Mesendoderm (in vitro differentiated cells): ENCODE results near the gene TATDN3.
A peak's percentile ranks its signal among the peaks of the same experiment; 100 is the strongest.

ENCODE experiments used
- DNase-seq: peaks from one replicate; pipeline ENCODE4 v3.0.0; 2013
- H2AK5ac ChIP-seq: 2 replicates; pipeline ENCODE4 v1.6.1; 2013; ENCODE audit warnings: low read length, inconsistent platforms
- H2BK120ac ChIP-seq: 2 replicates; pipeline ENCODE4 v1.6.1; 2013; ENCODE audit warnings: low read depth, mild to moderate bottlenecking, low read length, moderate library complexity, mixed read lengths
- H2BK15ac ChIP-seq: replicated peaks from 2 replicates; pipeline ENCODE4 v1.6.1; 2013; ENCODE audit warnings: low read depth, mild to moderate bottlenecking, moderate library complexity
- H2BK5ac ChIP-seq: 2 replicates; pipeline ENCODE4 v1.6.1; 2013; ENCODE audit warnings: low read length, inconsistent platforms
- H3K18ac ChIP-seq: 2 replicates; pipeline ENCODE4 v1.6.1; 2013; ENCODE audit warnings: mild to moderate bottlenecking, low read length, mixed read lengths
- H3K23ac ChIP-seq: one replicate; pipeline ENCODE4 v1.6.1; 2013; ENCODE audit warnings: low read length
- H3K27ac ChIP-seq: 2 replicates; pipeline ENCODE4 v1.5.1; 2013; ENCODE audit warnings: low read depth, mild to moderate bottlenecking, inconsistent platforms, low read length, moderate library complexity
- H3K27me3 ChIP-seq: 2 replicates; pipeline ENCODE4 v1.6.1; 2013; ENCODE audit warnings: low read length, control low read depth, mild to moderate bottlenecking, inconsistent platforms; ENCODE audit not compliant: insufficient read depth, poor library complexity
- H3K36me3 ChIP-seq: 2 replicates; pipeline ENCODE4 v1.6.1; 2013; ENCODE audit warnings: low read length, inconsistent platforms; ENCODE audit not compliant: control insufficient read depth, insufficient read depth
- H3K4ac ChIP-seq: one replicate; pipeline ENCODE4 v1.6.1; 2013; ENCODE audit warnings: low read depth, mild to moderate bottlenecking, low read length, moderate library complexity
- H3K4me1 ChIP-seq: 2 replicates; pipeline ENCODE4 v1.6.1; 2013; ENCODE audit warnings: low read depth, low read length, inconsistent platforms; ENCODE audit not compliant: control insufficient read depth
- H3K4me2 ChIP-seq: 2 replicates; pipeline ENCODE4 v1.6.1; 2013; ENCODE audit warnings: low read length
- H3K4me3 ChIP-seq: 2 replicates; pipeline ENCODE4 v1.5.1; 2013; ENCODE audit warnings: mild to moderate bottlenecking, low read length
- H3K56ac ChIP-seq: one replicate; pipeline ENCODE4 v1.6.1; 2013; ENCODE audit warnings: low read length
- H3K79me1 ChIP-seq: 2 replicates; pipeline ENCODE4 v1.6.1; 2013; ENCODE audit warnings: low read length, inconsistent platforms
- H3K79me2 ChIP-seq: 2 replicates; pipeline ENCODE4 v1.6.1; 2013; ENCODE audit warnings: mild to moderate bottlenecking, low read length; ENCODE audit not compliant: control insufficient read depth, insufficient read depth
- H3K9ac ChIP-seq: 2 replicates; pipeline ENCODE4 v1.6.1; 2013; ENCODE audit warnings: low read length, inconsistent platforms
- H4K5ac ChIP-seq: one replicate; pipeline ENCODE4 v1.6.1; 2013; ENCODE audit warnings: low read length
- H4K8ac ChIP-seq: one replicate; pipeline ENCODE4 v1.6.1; 2013; ENCODE audit warnings: low read depth, mild to moderate bottlenecking, control low read depth, low read length, moderate library complexity
- WGBS: extraction: QIAGEN DNeasy Blood & Tissue Kit; methylation state at CpG from one replicate; pipeline ENCODE4 v1.1.7; 2013; ENCODE audit warnings: low lambda C conversion rate, missing lambda C conversion rate; ENCODE audit not compliant: insufficient coverage; ENCODE audit errors: extremely low coverage; 5-methylcytosine and 5-hydroxymethylcytosine counted together

The TATDN3 gene

GRCh38 chr1:212824201-212824600, 32.5 kb downstream of the TATDN3 start:
- Histone ChIP-seq H3K4me1 (no peaks in the 10 kb centered on the region), H4K8ac (no peak overlapping the region), H2BK5ac (no peak overlapping the region), H2BK120ac (no peak overlapping the region), H3K4me3 (no peak overlapping the region), H3K56ac (no peak overlapping the region), H3K79me1 (no peaks in the 10 kb centered on the region), H3K27ac (no peak overlapping the region), H3K4ac (no peak overlapping the region), H2AK5ac (no peak overlapping the region), H3K36me3 (no peaks in the 10 kb centered on the region), H3K79me2 (no peaks in the 10 kb centered on the region), H3K9ac (no peak overlapping the region), H3K27me3 (no peaks in the 10 kb centered on the region), H3K18ac (no peak overlapping the region), H3K4me2 (no peak overlapping the region), H4K5ac (no peak overlapping the region), H2BK15ac (no peak overlapping the region), H3K23ac (no peak overlapping the region)
- no peak for DNase-seq
- WGBS: no CpG with 5 or more reads among the region's 16 CpGs

GRCh38 chr1:212825798-212826452, 34.2 kb downstream of the TATDN3 start:
- H2BK15ac ChIP-seq: no peak overlapping the region
- no peak overlapping the region for H2AK5ac ChIP-seq
- H3K27me3 ChIP-seq: no peaks in the 10 kb centered on the region
- H3K36me3 ChIP-seq: no peaks in the 10 kb centered on the region
- no peak overlapping the region for H3K4me3 ChIP-seq
- no peak overlapping the region for H3K4ac ChIP-seq
- H3K79me2 ChIP-seq: no peaks in the 10 kb centered on the region
- H2BK120ac ChIP-seq: no peak overlapping the region
- no peak overlapping the region for H4K8ac ChIP-seq
- no peak overlapping the region for H3K9ac ChIP-seq
- no peak overlapping the region for H3K27ac ChIP-seq
- WGBS: no CpG with 5 or more reads among the region's 6 CpGs
- H2BK5ac ChIP-seq: no peak overlapping the region
- no peaks in the 10 kb centered on the region for H3K79me1 ChIP-seq
- H3K56ac ChIP-seq: no peak overlapping the region
- DNase-seq: peak; percentile 3
- H3K4me1 ChIP-seq: no peaks in the 10 kb centered on the region
- H3K18ac ChIP-seq: no peak overlapping the region
- no peak overlapping the region for H3K23ac ChIP-seq
- H3K4me2 ChIP-seq: no peak overlapping the region
- H4K5ac ChIP-seq: no peak overlapping the region

- DNase-seq: no peak
- Histone ChIP-seq H2BK15ac (no peak overlapping the region), H2BK5ac (no peak overlapping the region), H3K4me1 (no peaks in the 10 kb centered on the region), H4K8ac (no peak overlapping the region), H3K9ac (no peak overlapping the region), H2BK120ac (no peak overlapping the region), H3K4me2 (no peak overlapping the region), H4K5ac (no peak overlapping the region), H3K79me1 (no peaks in the 10 kb centered on the region), H3K4ac (no peak overlapping the region), H3K4me3 (no peak overlapping the region), H3K56ac (no peak overlapping the region), H3K79me2 (no peaks in the 10 kb centered on the region), H3K23ac (no peak overlapping the region), H3K36me3 (no peaks in the 10 kb centered on the region), H2AK5ac (no peak overlapping the region), H3K18ac (no peak overlapping the region), H3K27me3 (no peaks in the 10 kb centered on the region), H3K27ac (no peak overlapping the region)
- WGBS: no CpG with 5 or more reads among the region's 4 CpGs
Measured at GRCh38 chr1:212827171-212827776, 35.6 kb downstream of the TATDN3 start.

- no peaks in the 10 kb centered on the region for H3K79me1 ChIP-seq
- no peak overlapping the region for H2AK5ac ChIP-seq
- no peak overlapping the region for H3K56ac ChIP-seq
- H3K4me3 ChIP-seq: no peak overlapping the region
- no peaks in the 10 kb centered on the region for H3K79me2 ChIP-seq
- no peak overlapping the region for H2BK120ac ChIP-seq
- H4K8ac ChIP-seq: no peak overlapping the region
- H3K9ac ChIP-seq: no peak overlapping the region
- no peak overlapping the region for H4K5ac ChIP-seq
- no peak overlapping the region for H3K23ac ChIP-seq
- H2BK5ac ChIP-seq: no peak overlapping the region
- no peak for DNase-seq
- no peaks in the 10 kb centered on the region for H3K36me3 ChIP-seq
- no peak overlapping the region for H3K4me2 ChIP-seq
- H3K27me3 ChIP-seq: no peaks in the 10 kb centered on the region
- no peak overlapping the region for H3K4ac ChIP-seq
- no peak overlapping the region for H3K27ac ChIP-seq
- no peak overlapping the region for H2BK15ac ChIP-seq
- H3K4me1 ChIP-seq: no peaks in the 10 kb centered on the region
- no peak overlapping the region for H3K18ac ChIP-seq
- no CpG with 5 or more reads among the region's 5 CpGs for WGBS
Measured at GRCh38 chr1:212827831-212828278, 36.2 kb downstream of the TATDN3 start.

GRCh38 chr1:212828395-212828794, 36.7 kb downstream of the TATDN3 start:
- no peaks in the 10 kb centered on the region for H3K79me1 ChIP-seq
- H3K27ac ChIP-seq: no peak overlapping the region
- H3K4me1 ChIP-seq: no peaks in the 10 kb centered on the region
- no CpG with 5 or more reads among the region's 2 CpGs for WGBS
- no peak overlapping the region for H4K5ac ChIP-seq
- no peak overlapping the region for H3K56ac ChIP-seq
- no peak overlapping the region for H2BK5ac ChIP-seq
- no peak overlapping the region for H2BK120ac ChIP-seq
- H3K79me2 ChIP-seq: no peaks in the 10 kb centered on the region
- H3K36me3 ChIP-seq: no peaks in the 10 kb centered on the region
- no peak for DNase-seq
- H3K27me3 ChIP-seq: no peaks in the 10 kb centered on the region
- H3K4me3 ChIP-seq: no peak overlapping the region
- H2AK5ac ChIP-seq: no peak overlapping the region
- H3K18ac ChIP-seq: no peak overlapping the region
- no peak overlapping the region for H2BK15ac ChIP-seq
- H3K9ac ChIP-seq: no peak overlapping the region
- H4K8ac ChIP-seq: no peak overlapping the region
- no peak overlapping the region for H3K4me2 ChIP-seq
- H3K23ac ChIP-seq: no peak overlapping the region
- H3K4ac ChIP-seq: no peak overlapping the region
